Right atrium auricular region (tissue), 2 donors: Measurements from ENCODE around the gene CSKMT. TPM values are rescaled to one million over a fixed set of nuclear protein-coding genes. Genes with fewer than 3 reads are reported as not detected.

ENCODE experiments used
- DNase-seq: peaks from one replicate; pipeline ENCODE4 v3.0.0-alpha.2; 2019; ENCODE audit warnings: low spot score
- H3K27ac ChIP-seq, 2 donors: fragments of 200-600 bp; sonication (generic); 1 replicate in 1 of 2; 2 replicates in 1 of 2; pipeline ENCODE4 v1.5.1; 2016 to 2019
- H3K27me3 ChIP-seq, 2 donors: fragments of 200-600 bp; sonication (generic); one replicate each; pipeline versions ENCODE4 v1.5.1 to v1.6.0; 2017 to 2019
- H3K36me3 ChIP-seq: fragments of 200-600 bp; sonication (generic); one replicate; pipeline ENCODE4 v1.5.1; 2016
- H3K4me1 ChIP-seq, 2 donors: fragments of 200-600 bp; sonication (generic); one replicate each; pipeline versions ENCODE4 v1.5.1 to v1.6.0; 2017 to 2019
- H3K4me3 ChIP-seq, 2 donors: fragments of 200-600 bp; sonication (generic); 1 replicate in 1 of 2; 2 replicates in 1 of 2; pipeline ENCODE4 v1.5.1; 2017 to 2019; ENCODE audit warnings: mild to moderate bottlenecking in 1 of 2, moderate library complexity in 1 of 2
- H3K9me3 ChIP-seq, 2 donors: fragments of 200-600 bp; sonication (generic); one replicate each; pipeline ENCODE4 v1.5.1; 2019
- total RNA-seq, 2 donors: library from RNA; depleted of rRNA; stranded (reverse); fragments of >200 nt; gene quantifications; one replicate each; pipeline ENCODE4 v1.1.0, GENCODE V29; 2016
- TF ChIP-seq, protein P1 (sequence below), 2 donors: fragments of 200-600 bp; sonication (generic); IDR thresholded peaks; one replicate each; pipeline ENCODE4 v1.5.1; 2019; ENCODE audit warnings: antibody characterized with exemption in 2 of 2

The CSKMT gene
- total RNA-seq, 2 donors from 2014 or later, result 0.41 to 3.7 TPM

DNA sequence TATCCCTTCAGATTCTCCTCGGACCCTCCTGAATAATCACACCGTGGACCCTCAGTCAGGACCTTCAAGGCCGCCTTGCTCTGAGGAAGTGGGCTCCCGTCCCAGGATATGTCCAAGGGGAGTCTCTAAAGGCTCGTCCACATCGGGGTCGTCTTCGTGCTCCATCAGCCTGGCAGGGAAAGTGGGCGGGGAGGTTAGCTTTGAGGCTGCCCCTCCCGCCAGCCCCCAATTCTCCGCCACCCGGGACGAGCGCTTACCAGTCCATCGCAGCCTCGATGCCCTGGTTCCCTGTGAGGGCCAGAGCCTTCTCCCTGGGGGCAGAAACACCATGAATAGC is 13.3 kb downstream of the CSKMT start:
- Histone ChIP-seq H3K36me3 (peaks cover 21% of the 10 kb centered on the region), H3K4me3 (peak overlapping the region; percentile 82 to 95), H3K27me3 (no peaks in the 10 kb centered on the region), H3K27ac (peak overlapping the region; percentile 80 to 88), H3K4me1 (peaks cover 0 to 23% of the 10 kb centered on the region in 2 donors), H3K9me3 (no peaks in the 10 kb centered on the region)
- TF ChIP-seq, protein P1, sequence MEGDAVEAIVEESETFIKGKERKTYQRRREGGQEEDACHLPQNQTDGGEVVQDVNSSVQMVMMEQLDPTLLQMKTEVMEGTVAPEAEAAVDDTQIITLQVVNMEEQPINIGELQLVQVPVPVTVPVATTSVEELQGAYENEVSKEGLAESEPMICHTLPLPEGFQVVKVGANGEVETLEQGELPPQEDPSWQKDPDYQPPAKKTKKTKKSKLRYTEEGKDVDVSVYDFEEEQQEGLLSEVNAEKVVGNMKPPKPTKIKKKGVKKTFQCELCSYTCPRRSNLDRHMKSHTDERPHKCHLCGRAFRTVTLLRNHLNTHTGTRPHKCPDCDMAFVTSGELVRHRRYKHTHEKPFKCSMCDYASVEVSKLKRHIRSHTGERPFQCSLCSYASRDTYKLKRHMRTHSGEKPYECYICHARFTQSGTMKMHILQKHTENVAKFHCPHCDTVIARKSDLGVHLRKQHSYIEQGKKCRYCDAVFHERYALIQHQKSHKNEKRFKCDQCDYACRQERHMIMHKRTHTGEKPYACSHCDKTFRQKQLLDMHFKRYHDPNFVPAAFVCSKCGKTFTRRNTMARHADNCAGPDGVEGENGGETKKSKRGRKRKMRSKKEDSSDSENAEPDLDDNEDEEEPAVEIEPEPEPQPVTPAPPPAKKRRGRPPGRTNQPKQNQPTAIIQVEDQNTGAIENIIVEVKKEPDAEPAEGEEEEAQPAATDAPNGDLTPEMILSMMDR (IDR thresholded peaks at IDR 0.05), result no peak
- DNase-seq, result no peak

DNA sequence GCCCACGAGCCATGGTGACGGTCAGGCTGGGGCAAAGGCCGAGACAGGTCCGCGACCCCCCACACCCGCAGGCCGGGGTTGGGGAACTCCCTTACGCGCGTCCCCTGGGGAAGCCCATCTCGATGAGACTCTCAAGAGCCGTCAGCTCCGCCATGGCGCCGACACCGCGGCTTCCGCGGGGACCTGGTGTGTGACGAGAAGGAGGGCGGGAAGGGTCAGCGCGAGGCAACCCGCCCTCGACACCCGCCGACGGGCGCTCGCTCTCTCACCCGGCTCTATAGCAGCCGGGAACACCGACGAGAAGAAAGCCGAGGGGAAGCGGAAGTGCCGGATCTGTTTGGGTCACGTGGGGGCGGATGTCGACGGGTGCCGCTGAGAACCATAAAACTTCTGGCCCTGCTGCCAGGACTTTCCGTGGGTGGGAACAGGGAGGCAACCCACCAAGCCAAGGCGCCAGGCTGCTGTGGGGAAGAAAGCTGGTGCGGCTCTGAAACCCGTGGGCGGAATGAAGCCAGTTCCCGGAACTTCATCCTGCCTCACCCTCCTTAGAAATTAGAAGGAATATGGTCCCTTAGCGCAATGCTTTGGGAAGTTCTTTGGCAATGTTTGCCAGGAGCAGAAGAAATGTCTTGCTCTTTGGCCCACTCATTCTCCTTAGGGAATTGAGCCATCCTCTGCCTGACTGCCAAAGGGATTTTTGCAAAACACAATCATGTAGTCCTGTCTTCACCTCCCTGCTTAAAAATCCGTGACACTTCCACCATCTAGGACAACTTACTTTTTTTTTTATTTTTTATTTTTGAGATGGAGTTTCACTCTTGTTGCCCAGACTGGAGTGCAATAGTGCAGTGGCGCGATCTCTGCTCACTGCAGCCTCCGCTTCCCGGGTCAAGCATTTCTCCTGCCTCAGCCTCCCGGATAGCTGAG is 13.9 kb downstream of the CSKMT start, which contains the start of gene UBXN1:
TSS of gene UBXN1 (minus strand) at position 304 of the 927 bp plus-strand sequence. CDS start at position 154, 150 bp downstream.
- DNase-seq, result peak; percentile 96
- Histone ChIP-seq H3K27me3 (no peaks in the 10 kb centered on the region), H3K4me3 (peak within 1 kb of the TSS; percentile 82 to 95), H3K36me3 (peaks cover 21% of the 10 kb centered on the region), H3K4me1 (peaks cover 0 to 23% of the 10 kb centered on the region in 2 donors), H3K27ac (peak within 1 kb of the TSS; percentile 80 to 88), H3K9me3 (no peaks in the 10 kb centered on the region)
- TF ChIP-seq, protein P1 (IDR thresholded peaks at IDR 0.05), result no peak

DNA sequence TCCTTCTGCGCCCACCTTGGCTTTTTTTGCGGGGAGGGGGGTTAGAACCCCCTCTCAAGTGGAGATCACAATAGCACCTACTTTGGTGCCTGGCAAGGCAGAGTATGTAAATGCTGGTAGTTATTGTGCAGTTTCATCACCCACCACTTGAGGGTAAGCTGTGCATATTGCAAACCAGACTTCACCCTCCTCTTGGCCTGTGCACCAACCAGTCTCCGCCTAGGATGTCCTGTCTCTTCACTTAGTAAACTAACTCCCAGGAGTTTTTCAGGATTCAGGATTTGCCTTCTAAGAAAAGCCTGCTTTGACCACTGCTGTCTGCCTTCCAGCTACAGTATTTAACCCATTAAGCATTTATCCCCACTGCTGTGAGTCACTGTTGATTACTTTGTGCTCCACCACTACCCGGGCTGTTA is 15.7 kb downstream of the CSKMT start:
- H3K27ac ChIP-seq, result peak overlapping the region in 1 of 2 donors; percentile 27
- TF ChIP-seq, protein P1 (IDR thresholded peaks at IDR 0.05), result peak; percentile 36 to 70
- peaks cover 0 to 23% of the 10 kb centered on the region in 2 donors for H3K4me1 ChIP-seq

DNA sequence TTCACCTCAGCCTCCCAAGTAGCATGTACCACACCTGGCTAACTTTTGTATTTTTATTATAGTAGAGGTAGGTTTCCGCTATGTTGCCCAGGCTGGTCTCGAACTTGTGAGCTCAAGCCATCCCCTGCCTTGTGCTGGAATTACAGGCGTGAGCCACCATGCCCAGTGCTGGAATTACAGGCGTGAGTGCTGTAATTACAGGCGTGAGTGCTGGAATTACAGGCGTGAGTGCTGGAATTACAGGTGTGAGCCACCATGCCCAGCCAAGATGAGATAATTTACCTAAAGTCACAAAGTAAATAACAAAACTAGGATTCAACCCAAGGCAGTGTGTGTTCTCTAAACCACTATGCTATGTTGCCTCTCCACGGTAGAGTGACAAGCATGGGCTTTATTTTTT is 17.4 kb downstream of the CSKMT start:
- TF ChIP-seq, protein P1 (IDR thresholded peaks at IDR 0.05), result no peak
- no peak overlapping the region for H3K4me3 ChIP-seq
- H3K27ac ChIP-seq, result no peak overlapping the region
- H3K27me3 ChIP-seq, result no peaks in the 10 kb centered on the region
- peaks cover 3% of the 10 kb centered on the region for H3K36me3 ChIP-seq
- no peak for DNase-seq
- H3K9me3 ChIP-seq, result no peaks in the 10 kb centered on the region
- H3K4me1 ChIP-seq, result peaks cover 0 to 18% of the 10 kb centered on the region in 2 donors

More for the DNA sequence above, 15.7 kb downstream of the CSKMT start:
- peak; percentile 70 for DNase-seq
- Histone ChIP-seq H3K27me3 (no peaks in the 10 kb centered on the region), H3K9me3 (no peaks in the 10 kb centered on the region), H3K36me3 (peaks cover 20% of the 10 kb centered on the region), H3K4me3 (no peak overlapping the region)

DNA sequence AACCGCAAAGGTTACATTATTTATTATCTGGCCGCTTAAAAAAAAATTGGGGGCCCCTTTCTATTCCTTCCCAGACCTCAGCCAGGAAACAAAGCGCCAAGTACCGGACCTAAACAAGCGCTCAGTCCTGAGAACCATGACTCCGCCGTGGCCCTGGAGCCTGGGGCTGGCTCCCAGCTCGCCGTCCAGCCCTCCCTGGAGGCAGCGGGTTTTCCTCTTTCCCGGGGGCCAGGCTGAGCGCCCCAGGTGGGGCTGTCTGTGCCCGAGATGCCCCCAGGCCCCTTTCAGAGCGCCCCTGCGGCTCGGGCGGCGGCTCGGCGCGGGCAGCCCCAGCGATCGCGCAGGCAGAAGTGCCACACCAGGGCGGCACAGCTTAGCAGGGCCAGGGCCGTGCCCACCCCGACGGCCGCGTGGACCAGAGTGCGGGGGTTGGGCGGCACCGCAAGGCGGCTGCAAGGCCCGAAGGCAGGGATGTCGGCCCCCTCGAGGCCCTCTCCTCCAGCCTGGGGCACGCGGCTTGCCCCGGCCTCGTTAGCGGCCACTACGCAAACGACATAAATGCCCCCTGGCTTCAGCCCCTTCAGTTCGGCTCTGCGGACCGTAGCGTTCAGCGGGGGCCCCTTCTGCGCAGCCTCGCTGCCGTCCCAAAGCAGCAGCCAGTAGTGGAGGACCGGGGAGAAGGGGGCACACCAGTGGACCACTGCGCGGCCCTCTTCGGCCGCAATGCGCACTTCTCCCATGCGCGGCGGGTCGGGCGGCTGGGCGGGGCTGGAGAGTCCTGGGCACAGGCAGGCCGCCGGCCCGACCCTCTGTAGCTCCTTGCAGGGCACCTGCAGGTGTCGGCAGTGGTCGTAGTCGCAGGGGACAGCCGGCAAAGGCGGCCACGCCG is 22.6 kb downstream of the CSKMT start:
- Histone ChIP-seq H3K4me3 (peak overlapping the region; percentile 28 to 37), H3K4me1 (peaks cover 0 to 25% of the 10 kb centered on the region in 2 donors), H3K27ac (peak overlapping the region; percentile 7 to 55), H3K27me3 (no peaks in the 10 kb centered on the region), H3K9me3 (no peaks in the 10 kb centered on the region), H3K36me3 (peaks cover 28% of the 10 kb centered on the region)
- DNase-seq, result no peak
- TF ChIP-seq, protein P1 (IDR thresholded peaks at IDR 0.05), result no peak
